GM12801 (cell line): ENCODE data around the gene SIX1.

Source experiments
- TF ChIP-seq, protein P1 (sequence below): IDR thresholded peaks from one replicate; pipeline ENCODE4 v1.5.1; 2011; ENCODE audit warnings: control low read depth; ENCODE audit not compliant: insufficient read length; ENCODE audit errors: extremely low read depth

The SIX1 gene

DNA sequence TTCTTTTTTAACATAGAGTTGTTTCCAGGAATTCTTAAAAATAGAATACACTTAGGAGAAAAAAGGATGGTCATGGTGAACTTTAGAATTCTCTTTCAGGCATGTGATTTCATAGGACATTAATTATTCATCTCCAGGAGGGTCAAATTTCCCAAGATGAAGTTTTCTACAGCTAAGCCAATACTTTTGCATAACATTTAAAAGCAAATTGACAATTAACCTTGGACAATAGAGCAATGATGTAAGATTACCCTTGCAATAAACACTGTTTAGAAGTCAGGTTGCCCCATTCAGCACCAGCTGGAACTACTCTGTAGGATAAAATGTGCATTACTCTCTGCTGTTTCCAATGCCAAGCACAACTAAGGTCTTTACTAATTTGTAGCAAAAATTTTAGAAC, 49.5 kb downstream of the SIX1 start:
- TF ChIP-seq, protein P1, sequence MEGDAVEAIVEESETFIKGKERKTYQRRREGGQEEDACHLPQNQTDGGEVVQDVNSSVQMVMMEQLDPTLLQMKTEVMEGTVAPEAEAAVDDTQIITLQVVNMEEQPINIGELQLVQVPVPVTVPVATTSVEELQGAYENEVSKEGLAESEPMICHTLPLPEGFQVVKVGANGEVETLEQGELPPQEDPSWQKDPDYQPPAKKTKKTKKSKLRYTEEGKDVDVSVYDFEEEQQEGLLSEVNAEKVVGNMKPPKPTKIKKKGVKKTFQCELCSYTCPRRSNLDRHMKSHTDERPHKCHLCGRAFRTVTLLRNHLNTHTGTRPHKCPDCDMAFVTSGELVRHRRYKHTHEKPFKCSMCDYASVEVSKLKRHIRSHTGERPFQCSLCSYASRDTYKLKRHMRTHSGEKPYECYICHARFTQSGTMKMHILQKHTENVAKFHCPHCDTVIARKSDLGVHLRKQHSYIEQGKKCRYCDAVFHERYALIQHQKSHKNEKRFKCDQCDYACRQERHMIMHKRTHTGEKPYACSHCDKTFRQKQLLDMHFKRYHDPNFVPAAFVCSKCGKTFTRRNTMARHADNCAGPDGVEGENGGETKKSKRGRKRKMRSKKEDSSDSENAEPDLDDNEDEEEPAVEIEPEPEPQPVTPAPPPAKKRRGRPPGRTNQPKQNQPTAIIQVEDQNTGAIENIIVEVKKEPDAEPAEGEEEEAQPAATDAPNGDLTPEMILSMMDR, result no peak

DNA sequence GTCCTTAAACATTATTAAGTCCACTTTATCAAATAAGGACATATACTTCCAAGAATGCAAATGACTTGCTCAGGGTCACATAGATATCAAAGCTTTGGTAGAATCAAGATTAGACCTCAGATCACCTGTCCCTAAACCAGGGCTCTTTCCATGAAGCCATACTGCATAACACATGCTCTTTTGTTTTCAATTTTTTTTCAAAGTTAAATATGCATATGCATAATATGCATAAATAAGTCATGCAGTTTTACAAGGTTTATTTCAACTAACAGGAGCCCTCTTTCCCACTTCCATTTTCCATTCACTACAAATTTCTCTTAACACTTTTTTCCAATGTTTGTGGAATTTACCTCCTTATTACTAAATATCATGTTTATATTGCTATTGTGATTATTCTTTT, 53.1 kb downstream of the SIX1 start:
- TF ChIP-seq, protein P1, result no peak

DNA sequence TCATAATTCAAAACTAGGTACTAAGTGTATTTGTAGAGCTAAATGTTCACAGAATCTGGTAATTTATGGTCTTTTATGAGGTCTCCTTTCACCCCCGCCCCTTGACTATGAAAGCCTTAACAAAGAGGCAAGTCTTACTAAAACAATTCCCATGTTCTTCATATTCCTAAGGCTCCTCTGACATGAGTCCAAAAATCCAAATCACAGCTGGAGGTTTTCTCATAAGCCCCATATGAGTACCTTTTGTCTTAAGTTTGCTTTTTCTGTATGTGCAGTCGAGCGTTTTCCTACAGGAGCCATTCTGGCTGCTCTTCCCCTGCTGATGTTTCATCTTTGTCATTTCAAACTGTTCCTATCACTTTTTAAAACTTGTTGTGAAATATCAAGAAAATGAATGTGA, 55.2 kb downstream of the SIX1 start:
- TF ChIP-seq, protein P1, result no peak
